HG02981 (cell line): Measurements from ENCODE around the gene KRT79.

Experiments used
- ATAC-seq: cut with Tn5 transposase; IDR thresholded peaks from one replicate; pipeline ENCODE4 v1.9.1; 2021; ENCODE audit warnings: mild to moderate bottlenecking, moderate library complexity; ENCODE audit not compliant: unreplicated experiment

Gene KRT79

GRCh38 chr12:52820521-52820920, 13.6 kb downstream of the KRT79 start:
- no peak for ATAC-seq

GRCh38 chr12:52819731-52820510, 14.2 kb downstream of the KRT79 start:
- ATAC-seq, result no peak

GRCh38 chr12:52818887-52819420, 15.2 kb downstream of the KRT79 start:
- ATAC-seq, result no peak

GRCh38 chr12:52818388-52818787, 15.7 kb downstream of the KRT79 start:
- no peak for ATAC-seq

GRCh38 chr12:52817699-52818238, 16.3 kb downstream of the KRT79 start:
- no peak for ATAC-seq

- no peak for ATAC-seq
Observed at GRCh38 chr12:52817003-52817698, 17.0 kb downstream of the KRT79 start.

GRCh38 chr12:52815676-52816588, 18.2 kb downstream of the KRT79 start:
- ATAC-seq, result no peak

- ATAC-seq, result no peak
Observed at GRCh38 chr12:52815161-52815560, 18.9 kb downstream of the KRT79 start.

GRCh38 chr12:52814710-52815155, 19.4 kb downstream of the KRT79 start:
- no peak for ATAC-seq

GRCh38 chr12:52813885-52814709, 20.0 kb downstream of the KRT79 start, which contains the start of gene KRT4:
Gene KRT4 (minus strand): TSS chr12:52814116. CDS start chr12:52814058, 58 bp downstream.
- no peak for ATAC-seq

GRCh38 chr12:52813203-52813819, 20.8 kb downstream of the KRT79 start:
- ATAC-seq, result no peak

- no peak for ATAC-seq
Observed at GRCh38 chr12:52812749-52813148, 21.4 kb downstream of the KRT79 start.

GRCh38 chr12:52812073-52812400, 22.1 kb downstream of the KRT79 start:
- ATAC-seq, result no peak

GRCh38 chr12:52811191-52812072, 22.7 kb downstream of the KRT79 start:
- no peak for ATAC-seq

- ATAC-seq, result no peak
Observed at GRCh38 chr12:52810554-52810953, 23.6 kb downstream of the KRT79 start.

GRCh38 chr12:52809166-52809565, 24.9 kb downstream of the KRT79 start:
- ATAC-seq, result no peak

- no peak for ATAC-seq
Observed at GRCh38 chr12:52808573-52809160, 25.4 kb downstream of the KRT79 start.
